K562 (cell line): ENCODE measurements around the gene SLC26A8. TPM values are rescaled to one million over a fixed set of nuclear protein-coding genes. Genes with fewer than 3 reads are reported as not detected.

Experiments used
- ATAC-seq: fragments of 200-7000 bp; cut with Tn5 transposase; 3 replicates; pipeline ENCODE4 v1.9.1; 2020; ENCODE audit warnings: moderate library complexity
- BruUV-seq: library from RNA; stranded (reverse); fragments of 400-500 nt; replicated peaks from 2 replicates; lab custom pipeline; 2021; lab: Mats Ljungman, UMichigan
- CTCF ChIA-PET: fragments of 300-600 bp; formaldehyde crosslinking; extraction: SDS; loops from one replicate; lab custom pipeline; 2021; ENCODE audit warnings: low intra/inter-chr PET ratio; lab: Yijun Ruan, JAX
- POLR2A ChIA-PET: fragments of 300-600, 350-650 bp; sonication (Branson Sonifier 250); formaldehyde crosslinking; extraction: SDS; loops from one replicate; lab custom pipeline; 2021; ENCODE audit warnings: antibody characterized with exemption, inconsistent platforms; lab: Yijun Ruan, JAX
- DNase-seq, 4 experiments: peaks; one replicate each; pipeline versions ENCODE4 v3.0.0 to v3.0.0-alpha.2; 2011 to 2018; ENCODE audit warnings: low spot score in 3 of 4, mixed read lengths in 3 of 4; ENCODE audit errors: extremely low read depth in 1 of 4
- FAIRE-seq: peaks from 2 replicates; lab custom pipeline; 2011; peaks lifted over from hg19 to GRCh38; lab: Jason Lieb, UNC
- H2AFZ ChIP-seq: 2 replicates; pipeline ENCODE4 v1.6.0; 2011; ENCODE audit warnings: low read depth, low read length, control low read depth, inconsistent platforms
- H3K27ac ChIP-seq: fragments of 200-600 bp; 3 replicates; pipeline ENCODE4 v1.8.0; 2011; ENCODE audit warnings: low read depth, mild to moderate bottlenecking, control low read depth, inconsistent platforms, low read length, moderate library complexity, mixed read lengths; ENCODE audit errors: extremely low read depth
- H3K27me3 ChIP-seq, 2 experiments: fragments of 300-600 bp in 1 of 2; 2 replicates in 1 of 2; 3 replicates in 1 of 2; pipeline versions ENCODE4 v1.6.0 to v1.8.0; 2011; ENCODE audit warnings: inconsistent platforms in 2 of 2, low read length in 2 of 2, mild to moderate bottlenecking in 1 of 2, mixed read lengths in 1 of 2, moderate library complexity in 1 of 2; ENCODE audit not compliant: control insufficient read depth in 2 of 2, insufficient read depth in 2 of 2
- H3K36me3 ChIP-seq: fragments of 300-600 bp; 3 replicates; pipeline ENCODE4 v1.8.0; 2011; ENCODE audit warnings: mild to moderate bottlenecking, low read length, inconsistent platforms; ENCODE audit not compliant: control insufficient read depth, insufficient read depth
- H3K4me1 ChIP-seq, 2 experiments: fragments of 200-600 bp in 1 of 2; replicated peaks in 1 of 2; 2 replicates in 1 of 2; 3 replicates in 1 of 2; pipeline versions ENCODE4 v1.5.1 to v1.8.0; 2011; ENCODE audit warnings: inconsistent platforms in 2 of 2, low read length in 2 of 2, mild to moderate bottlenecking in 1 of 2, mixed read lengths in 1 of 2, moderate library complexity in 1 of 2; ENCODE audit not compliant: control insufficient read depth in 2 of 2, insufficient read depth in 2 of 2
- H3K4me2 ChIP-seq: 2 replicates; pipeline ENCODE4 v1.6.1; 2011; ENCODE audit warnings: low read length, control low read depth, inconsistent platforms, mixed read lengths; ENCODE audit not compliant: insufficient read depth
- H3K4me3 ChIP-seq: fragments of 200-600 bp; sonication (generic), shearing (Covaris generic); 2 replicates; pipeline ENCODE4 v1.5.1; 2016; ENCODE audit warnings: control low read depth, inconsistent platforms
- H3K79me2 ChIP-seq: fragments of 200-600 bp; 3 replicates; pipeline ENCODE4 v1.8.0; 2011; ENCODE audit warnings: low read length, inconsistent platforms; ENCODE audit not compliant: control insufficient read depth, insufficient read depth
- H3K9ac ChIP-seq, 2 experiments: 2 replicates each; pipeline versions ENCODE4 v1.6.0 to v1.6.1; 2011; ENCODE audit warnings: low read depth in 2 of 2, low read length in 2 of 2, control low read depth in 1 of 2, inconsistent platforms in 1 of 2, mild to moderate bottlenecking in 1 of 2, mixed read lengths in 1 of 2; ENCODE audit not compliant: insufficient read depth in 1 of 2
- H3K9me1 ChIP-seq: one replicate; pipeline ENCODE4 v1.6.0; 2011; ENCODE audit warnings: inconsistent platforms, mild to moderate bottlenecking, low read length, moderate library complexity; ENCODE audit not compliant: control insufficient read depth, insufficient read depth
- H3K9me3 ChIP-seq: replicated peaks from 2 replicates; pipeline ENCODE4 v1.5.1; 2011; ENCODE audit warnings: low read depth, low read length, inconsistent platforms; ENCODE audit not compliant: control insufficient read depth, insufficient read depth
- H4K20me1 ChIP-seq: replicated peaks from 2 replicates; pipeline ENCODE4 v1.6.1; 2011; ENCODE audit warnings: low read length, inconsistent platforms, mixed read lengths; ENCODE audit not compliant: control insufficient read depth, insufficient read depth
- EP300 ChIP-seq: IDR thresholded peaks from 2 replicates; pipeline ENCODE4 v1.6.1; 2012; ENCODE audit warnings: low read length, improper control_type of control experiment
- MAZ ChIP-seq, 2 experiments: fragments of 450-650 bp in 1 of 2; sonication (generic) in 1 of 2; formaldehyde crosslinking; IDR thresholded peaks in 1 of 2; conservative IDR thresholded peaks in 1 of 2; 2 replicates each; pipeline versions ENCODE4 v1.4.0 to v1.5.0; 2020; ENCODE audit warnings: mild to moderate bottlenecking in 1 of 2, missing genetic modification reagents in 1 of 2
- NR1H2 ChIP-seq: sonication (generic); formaldehyde crosslinking; IDR thresholded peaks from 2 replicates; pipeline ENCODE4 v1.4.0; 2020; ENCODE audit warnings: mild to moderate bottlenecking, missing genetic modification reagents
- PML ChIP-seq: IDR thresholded peaks from 2 replicates; pipeline ENCODE4 v1.6.1; 2012; ENCODE audit warnings: low read length, inconsistent platforms
- RCOR1 ChIP-seq, 2 experiments: IDR thresholded peaks; 2 replicates each; pipeline ENCODE4 v1.6.1; 2012; ENCODE audit warnings: low read depth in 2 of 2, low read length in 2 of 2, borderline replicate concordance in 1 of 2, improper control_type of control experiment in 1 of 2
- SNIP1 ChIP-seq: fragments of 450-650 bp; IDR thresholded peaks from 2 replicates; pipeline ENCODE4 v1.7.1; 2017; ENCODE audit warnings: low read depth, mild to moderate bottlenecking
- TEAD4 ChIP-seq, 2 experiments: sonication (generic) in 1 of 2; formaldehyde crosslinking in 1 of 2; IDR thresholded peaks; 2 replicates each; pipeline versions ENCODE4 v1.6.1 to v1.8.0; 2012 to 2022; ENCODE audit warnings: borderline replicate concordance in 1 of 2, inconsistent platforms in 1 of 2, low read length in 1 of 2, mild to moderate bottlenecking in 1 of 2, missing genetic modification reagents in 1 of 2
- ZBTB7A ChIP-seq: IDR thresholded peaks from 2 replicates; pipeline ENCODE4 v1.6.1; 2011; ENCODE audit warnings: low read depth, mild to moderate bottlenecking, low read length, moderate library complexity, borderline replicate concordance; ENCODE audit not compliant: control insufficient read depth
- WGBS: fragments of 100-300 bp; shearing (Covaris generic); methylation state at CpG from one replicate; pipeline ENCODE4 v1.1.6; 2016; ENCODE audit warnings: low coverage, mixed read lengths; ENCODE audit not compliant: insufficient coverage; ENCODE audit errors: missing lambda C conversion rate; 5-methylcytosine and 5-hydroxymethylcytosine counted together
- in situ Hi-C: fragments of 300-500 bp; cut with MboI; formaldehyde crosslinking; loops from 4 replicates; pipeline ENCODE4 v1.15.0; 2018; ENCODE audit warnings: inconsistent platforms, mixed read lengths
- intact Hi-C: fragments of 100-400 bp; cut with micrococcal nuclease; formaldehyde crosslinking; loops from 2 replicates; pipeline ENCODE4 v1.14.2; 2022
- polyA plus RNA-seq, 8 experiments: library from polyadenylated mRNA; depleted of rRNA in 4 of 8; stranded (reverse) in 5 of 8; unstranded in 3 of 8; fragments of >200 nt; fragmentation: Nextera tagmentation in 2 of 8; fragmentation: Illumina TruSeq in 1 of 8; extraction: Ambion mirVana in 2 of 8; extraction: Trizol in 1 of 8; gene quantifications; 2 replicates each; pipeline versions ENCODE4 v1.2.1 to v1.2.3, GENCODE V29; 2011 to 2014; ENCODE audit warnings: inconsistent platforms in 1 of 8, missing spikeins in 1 of 8
- total RNA-seq, 7 experiments: library from RNA; depleted of rRNA in 6 of 7; stranded (reverse); fragments of >200 nt in 6 of 7; fragmentation: Illumina TruSeq in 2 of 7; extraction: Trizol in 2 of 7; gene quantifications; 2 replicates each; pipeline versions ENCODE4 v1.2.1 to v1.2.3, GENCODE V29; 2011 to 2021; ENCODE audit warnings: low replicate concordance in 1 of 7
- TF ChIP-seq, protein P1 (sequence below): fragments of 450-650 bp; IDR thresholded peaks from 2 replicates; pipeline ENCODE4 v1.6.1; 2016; ENCODE audit warnings: borderline replicate concordance
- TF ChIP-seq, protein P2 (sequence below), 2 experiments: fragments of 450-650 bp; IDR thresholded peaks; 2 replicates each; pipeline ENCODE4 v1.6.1; 2016; ENCODE audit warnings: mild to moderate bottlenecking in 2 of 2, borderline replicate concordance in 1 of 2, low read depth in 1 of 2, moderate library complexity in 1 of 2

The SLC26A8 gene
- total and polyA plus RNA-seq, 9 of the 15 experiments (the other 6 are each of a cell fraction or from before 2014, with no cell fraction given) = not detected

DNA sequence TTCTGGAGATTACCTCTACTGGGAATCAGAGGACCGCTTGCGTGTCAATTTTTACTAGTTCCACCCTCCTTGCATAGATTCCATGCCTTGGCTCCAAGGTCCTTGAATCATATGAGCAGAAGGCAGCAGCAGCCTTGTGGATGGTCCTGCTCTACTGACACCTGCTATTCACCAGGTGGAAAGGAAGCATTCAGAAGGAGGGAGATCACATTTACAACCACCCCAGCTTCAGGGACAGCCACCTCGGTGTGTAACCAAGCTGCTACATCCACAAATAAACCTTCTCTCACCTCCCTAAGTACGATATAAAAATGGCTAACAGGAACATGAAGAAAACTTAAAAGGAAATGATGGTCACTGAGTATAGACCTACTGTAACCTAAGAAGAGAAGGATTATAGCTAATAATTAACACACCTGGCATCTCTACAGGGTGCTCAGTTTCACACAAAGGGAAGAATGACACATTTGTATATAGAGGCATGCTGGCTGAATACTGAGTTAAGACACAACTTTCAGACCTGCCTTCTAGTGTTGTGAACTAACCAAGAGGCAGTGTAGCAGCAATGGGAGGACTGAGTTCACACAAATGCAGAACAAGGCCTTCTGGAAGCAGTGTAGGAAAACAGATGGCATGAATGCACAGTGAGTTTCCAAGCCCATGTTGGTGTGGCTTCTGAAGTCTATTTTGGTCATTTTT, 57.2 kb downstream of the SLC26A8 start:
- ChIA-PET CTCF (interaction anchor here (0.5 kb wide), 1 partner anchor 190 kb away, joined by 4 read pairs; no protein-coding TSS in a partner anchor), POLR2A (interaction anchor here (0.5 to 1.5 kb wide), 4 partner anchors 8 to 926 kb away, joined by 3 to 5 read pairs (median 4); no protein-coding TSS in a partner anchor)
- H3K27ac ChIP-seq = no peak overlapping the region
- H3K9ac ChIP-seq = no peak overlapping the region
- H3K9me3 ChIP-seq = no peaks in the 10 kb centered on the region
- no peaks in the 10 kb centered on the region; the same call in 1 of the 2 replicates for H4K20me1 ChIP-seq
- no peak overlapping the region for H2AFZ ChIP-seq
- no peaks in the 10 kb centered on the region for H3K79me2 ChIP-seq
- no peaks in the 10 kb centered on the region for H3K4me1 ChIP-seq
- H3K4me3 ChIP-seq = no peak overlapping the region
- H3K36me3 ChIP-seq = no peaks in the 10 kb centered on the region
- peaks cover 4 to 7% of the 10 kb centered on the region in 2 experiments; a peak in 4 of 5 replicates for H3K27me3 ChIP-seq
- no TSS peak for BruUV-seq
- in situ Hi-C loops = no loop called here
- no peaks in the 10 kb centered on the region for H3K9me1 ChIP-seq
- intact Hi-C loops = no loop called here
- 21% methylated on average over 4 of the region's 4 CpGs for WGBS
- no peak for DNase-seq
- no peak for ATAC-seq
- H3K4me2 ChIP-seq = no peak overlapping the region
- FAIRE-seq = peak; percentile 6
- TF ChIP-seq, protein P1, sequence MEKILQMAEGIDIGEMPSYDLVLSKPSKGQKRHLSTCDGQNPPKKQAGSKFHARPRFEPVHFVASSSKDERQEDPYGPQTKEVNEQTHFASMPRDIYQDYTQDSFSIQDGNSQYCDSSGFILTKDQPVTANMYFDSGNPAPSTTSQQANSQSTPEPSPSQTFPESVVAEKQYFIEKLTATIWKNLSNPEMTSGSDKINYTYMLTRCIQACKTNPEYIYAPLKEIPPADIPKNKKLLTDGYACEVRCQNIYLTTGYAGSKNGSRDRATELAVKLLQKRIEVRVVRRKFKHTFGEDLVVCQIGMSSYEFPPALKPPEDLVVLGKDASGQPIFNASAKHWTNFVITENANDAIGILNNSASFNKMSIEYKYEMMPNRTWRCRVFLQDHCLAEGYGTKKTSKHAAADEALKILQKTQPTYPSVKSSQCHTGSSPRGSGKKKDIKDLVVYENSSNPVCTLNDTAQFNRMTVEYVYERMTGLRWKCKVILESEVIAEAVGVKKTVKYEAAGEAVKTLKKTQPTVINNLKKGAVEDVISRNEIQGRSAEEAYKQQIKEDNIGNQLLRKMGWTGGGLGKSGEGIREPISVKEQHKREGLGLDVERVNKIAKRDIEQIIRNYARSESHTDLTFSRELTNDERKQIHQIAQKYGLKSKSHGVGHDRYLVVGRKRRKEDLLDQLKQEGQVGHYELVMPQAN = no peak
- no peak for TF ChIP-seq NR1H2 (CRISPR knock-in tag)
- TF ChIP-seq MAZ (CRISPR knock-in tag; conservative IDR thresholded peaks at IDR 0.05 in 1 of 2, IDR thresholded peaks at IDR 0.05 in 1 of 2) = no peak
- TF ChIP-seq RCOR1 (IDR thresholded peaks at IDR 0.05; ENCODE audit: borderline replicate concordance in 1 of 2, low read depth in 2 of 2, low read length in 2 of 2) = no peak
- no peak for TF ChIP-seq EP300
- no peak for TF ChIP-seq PML
- no peak for TF ChIP-seq ZBTB7A
- TF ChIP-seq SNIP1 = no peak
- TF ChIP-seq, protein P2, sequence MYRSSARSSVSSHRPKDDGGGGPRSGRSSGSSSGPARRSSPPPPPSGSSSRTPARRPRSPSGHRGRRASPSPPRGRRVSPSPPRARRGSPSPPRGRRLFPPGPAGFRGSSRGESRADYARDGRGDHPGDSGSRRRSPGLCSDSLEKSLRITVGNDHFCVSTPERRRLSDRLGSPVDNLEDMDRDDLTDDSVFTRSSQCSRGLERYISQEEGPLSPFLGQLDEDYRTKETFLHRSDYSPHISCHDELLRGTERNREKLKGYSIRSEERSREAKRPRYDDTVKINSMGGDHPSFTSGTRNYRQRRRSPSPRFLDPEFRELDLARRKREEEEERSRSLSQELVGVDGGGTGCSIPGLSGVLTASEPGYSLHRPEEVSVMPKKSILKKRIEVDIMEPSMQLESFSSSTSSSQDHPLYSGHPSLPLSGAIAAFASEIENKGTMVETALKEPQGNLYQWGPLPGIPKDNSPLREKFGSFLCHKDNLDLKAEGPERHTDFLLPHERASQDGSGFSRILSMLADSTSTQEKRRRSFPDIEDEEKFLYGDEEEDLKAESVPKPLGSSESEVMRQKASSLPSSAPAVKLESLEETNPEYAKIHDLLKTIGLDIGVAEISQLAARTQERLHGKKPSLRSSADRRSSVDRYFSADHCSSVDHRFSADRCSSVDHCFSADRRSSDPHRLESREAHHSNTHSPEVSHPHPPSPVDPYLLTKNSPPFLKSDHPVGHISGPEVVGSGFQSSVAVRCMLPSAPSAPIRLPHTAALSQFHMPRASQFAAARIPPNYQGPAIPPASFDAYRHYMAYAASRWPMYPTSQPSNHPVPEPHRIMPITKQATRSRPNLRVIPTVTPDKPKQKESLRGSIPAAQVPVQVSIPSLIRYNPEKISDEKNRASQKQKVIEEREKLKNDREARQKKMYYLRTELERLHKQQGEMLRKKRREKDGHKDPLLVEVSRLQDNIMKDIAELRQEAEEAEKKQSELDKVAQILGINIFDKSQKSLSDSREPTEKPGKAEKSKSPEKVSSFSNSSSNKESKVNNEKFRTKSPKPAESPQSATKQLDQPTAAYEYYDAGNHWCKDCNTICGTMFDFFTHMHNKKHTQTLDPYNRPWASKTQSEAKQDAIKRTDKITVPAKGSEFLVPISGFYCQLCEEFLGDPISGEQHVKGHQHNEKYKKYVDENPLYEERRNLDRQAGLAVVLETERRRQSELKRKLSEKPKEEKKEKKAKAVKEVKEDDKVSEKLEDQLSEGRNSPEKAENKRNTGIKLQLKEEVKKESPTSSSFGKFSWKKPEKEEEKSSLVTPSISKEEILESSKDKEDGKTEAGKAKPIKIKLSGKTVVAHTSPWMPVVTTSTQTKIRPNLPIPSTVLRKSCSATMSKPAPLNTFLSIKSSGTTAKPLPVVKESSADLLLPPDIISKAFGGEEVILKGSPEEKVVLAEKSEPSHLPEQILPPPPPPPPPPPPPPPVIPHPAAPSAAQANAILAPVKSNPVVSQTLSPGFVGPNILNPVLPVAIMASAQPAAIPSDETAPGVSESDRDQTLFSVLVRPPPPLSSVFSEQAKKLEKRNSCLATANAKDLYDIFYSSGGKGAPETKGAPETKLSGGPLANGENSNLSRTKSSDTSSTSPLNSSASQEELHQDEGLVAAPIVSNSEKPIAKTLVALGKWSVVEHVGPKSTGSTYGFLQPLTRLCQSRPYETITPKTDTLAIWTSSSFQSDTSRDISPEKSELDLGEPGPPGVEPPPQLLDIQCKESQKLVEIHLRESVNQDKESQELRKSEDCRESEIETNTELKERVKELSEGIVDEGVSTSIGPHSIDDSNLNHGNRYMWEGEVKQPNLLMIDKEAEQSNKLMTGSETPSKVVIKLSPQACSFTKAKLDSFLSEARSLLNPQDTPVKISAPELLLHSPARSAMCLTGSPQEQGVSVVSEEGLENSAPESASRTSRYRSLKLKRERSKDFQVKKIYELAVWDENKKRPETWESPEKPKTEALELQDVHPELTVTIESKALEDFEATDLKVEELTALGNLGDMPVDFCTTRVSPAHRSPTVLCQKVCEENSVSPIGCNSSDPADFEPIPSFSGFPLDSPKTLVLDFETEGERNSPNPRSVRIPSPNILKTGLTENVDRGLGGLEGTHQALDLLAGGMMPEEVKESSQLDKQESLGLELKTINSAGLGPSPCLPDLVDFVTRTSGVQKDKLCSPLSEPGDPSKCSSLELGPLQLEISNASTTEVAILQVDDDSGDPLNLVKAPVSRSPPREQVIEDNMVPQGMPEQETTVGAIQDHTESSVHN (IDR thresholded peaks at IDR 0.05; ENCODE audit: borderline replicate concordance in 1 of 2, low read depth in 1 of 2) = no peak
- no peak for TF ChIP-seq TEAD4 (IDR thresholded peaks at IDR 0.05; ENCODE audit: low read length)
- no peak for TF ChIP-seq TEAD4 (CRISPR knock-in tag; IDR thresholded peaks at IDR 0.05; ENCODE audit: borderline replicate concordance)
